AG20443 (cell line): ENCODE measurements around the gene B4GALT5.

ENCODE experiments used
- DNase-seq: peaks from one replicate; pipeline ENCODE4 v3.0.0; 2012; ENCODE audit warnings: low spot score, mixed read lengths

B4GALT5 gene

DNA sequence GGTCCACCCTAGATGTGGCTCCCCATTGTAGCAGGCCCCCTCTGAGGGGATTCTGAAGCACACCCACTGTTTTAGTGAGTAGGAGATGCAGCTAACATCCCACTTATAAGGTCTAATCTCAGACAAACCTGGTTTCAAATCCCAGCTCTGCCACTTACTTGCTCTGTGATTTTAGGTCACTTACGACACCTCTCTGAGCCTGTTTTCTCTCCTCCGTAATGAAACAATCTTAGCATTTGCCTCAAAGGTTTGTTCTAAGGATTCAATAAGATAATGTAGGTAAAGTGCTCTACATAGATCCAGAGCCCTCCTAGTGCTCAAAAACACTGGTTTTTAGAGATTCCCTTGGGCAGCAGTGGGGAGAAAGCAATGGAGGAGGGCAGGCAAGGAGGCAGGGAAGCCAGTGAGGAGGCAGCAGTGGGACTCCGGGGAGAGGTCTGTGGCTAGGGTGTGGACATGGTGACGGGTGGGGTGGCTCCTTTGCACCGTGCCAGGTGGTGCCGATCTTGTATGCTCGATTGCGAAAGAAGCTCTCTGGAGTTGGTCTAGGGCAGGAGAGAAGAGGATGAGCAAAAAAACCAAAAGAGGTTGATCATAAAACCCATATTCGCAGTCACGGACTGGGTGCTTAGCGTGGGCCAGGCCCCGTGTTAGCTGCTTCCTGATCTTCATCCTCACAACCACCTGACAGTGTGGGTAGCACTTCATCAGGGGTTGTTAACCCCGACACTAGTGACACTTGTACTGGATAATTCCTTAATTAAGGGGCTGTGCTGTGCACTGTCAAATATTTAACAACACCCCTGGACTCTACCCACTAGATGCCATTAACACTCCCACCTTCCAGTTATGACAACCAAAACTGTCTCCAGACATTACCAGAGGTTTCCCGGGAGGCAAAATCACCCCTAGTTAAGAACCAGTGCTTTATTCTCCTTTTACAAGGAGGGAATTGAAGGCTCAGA lies 129.0 kb downstream of the B4GALT5 start:
- no peak for DNase-seq

DNA sequence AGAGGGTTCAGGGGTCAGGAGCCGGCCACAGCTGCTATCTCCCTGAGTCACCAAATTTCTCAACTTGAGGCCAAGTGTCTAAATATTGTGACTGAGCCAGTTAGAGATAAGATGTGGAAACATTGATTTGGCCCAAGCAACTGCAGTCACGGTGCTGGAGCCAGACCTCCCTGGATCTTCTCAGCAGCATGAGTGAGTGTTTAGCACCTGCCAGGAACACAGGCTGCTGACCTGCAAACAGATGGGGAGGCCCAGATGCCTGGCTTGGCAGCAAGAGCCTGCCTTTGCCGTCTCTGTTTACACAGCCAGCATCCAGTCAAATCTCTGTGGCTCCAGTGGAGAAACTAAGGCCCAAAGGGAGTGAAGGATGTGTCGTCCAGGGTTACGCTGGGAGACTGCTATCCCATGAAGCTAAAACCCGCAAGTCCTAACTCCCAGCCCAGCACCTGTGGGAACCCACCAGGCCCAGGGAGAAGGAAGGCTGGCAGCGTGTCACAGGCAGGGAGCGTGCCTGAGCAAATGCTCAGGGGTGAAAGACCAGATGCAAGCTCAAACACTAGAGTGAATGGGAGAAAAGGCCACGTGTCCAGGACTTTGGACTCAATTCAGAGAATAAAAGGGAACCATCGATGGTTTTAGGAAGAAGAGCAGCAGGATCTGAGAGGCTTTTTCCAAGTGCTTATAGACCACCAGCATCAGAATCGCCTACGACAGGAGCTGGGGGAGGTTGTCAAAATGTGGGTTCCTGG lies 129.8 kb downstream of the B4GALT5 start:
- DNase-seq = peak; percentile 79

DNA sequence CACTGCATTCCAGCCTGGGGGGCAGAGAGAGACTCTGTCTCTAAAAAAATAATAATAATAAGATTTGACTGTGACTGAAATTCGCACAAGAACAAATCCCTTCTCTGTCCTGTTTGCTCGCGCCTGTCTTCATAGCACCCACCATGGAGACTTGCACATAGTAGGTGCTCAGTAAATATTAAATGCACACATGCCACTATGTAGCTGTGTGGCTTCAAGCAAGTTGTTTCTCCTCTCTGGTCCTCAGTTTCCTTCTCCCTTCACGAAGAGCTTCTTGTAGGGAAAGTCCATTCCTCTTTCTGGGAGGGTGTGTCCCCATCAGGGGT lies 130.4 kb downstream of the B4GALT5 start:
- DNase-seq = no peak
